ENCODE data around the gene NDUFA11.
"Not testable (repeated sequence)": the region's sequence is repeated elsewhere in the genome, so short reads cannot be mapped to it uniquely, and the experiment has no call there.

Gene NDUFA11

GRCh38 chr19:5851302-5851701 is 52.3 kb downstream of the NDUFA11 start, which contains the start of gene FUT3:
Gene FUT3 (minus strand): TSS chr19:5851449.
- DNase-seq = no peak

GRCh38 chr19:5850743-5851293 is 52.8 kb downstream of the NDUFA11 start:
- DNase-seq = no peak

GRCh38 chr19:5850189-5850588 is 53.4 kb downstream of the NDUFA11 start:
- DNase-seq = no peak

GRCh38 chr19:5848621-5849020 is 55.0 kb downstream of the NDUFA11 start:
- DNase-seq = not testable (repeated sequence)

- DNase-seq = not testable (repeated sequence)
Measured at GRCh38 chr19:5847846-5848245, 55.7 kb downstream of the NDUFA11 start.
